ENCODE measurements around the gene OPA3. TPM values are rescaled to one million over a fixed set of nuclear protein-coding genes. Genes with fewer than 3 reads are reported as not detected.

Gene OPA3
- total RNA-seq, 1 experiment from 2014 or later = 15.2 TPM

GRCh38 chr19:45526971-45527370, 57.6 kb downstream of the OPA3 start:
- no peak overlapping the region for H3K4me3 ChIP-seq (ENCODE audit: low read depth, low read length, poor library complexity, severe bottlenecking)
- no peak overlapping the region for H3K27ac ChIP-seq (ENCODE audit: low read depth, low read length, poor library complexity, severe bottlenecking)
- ChIA-PET CTCF (interaction anchor here (0.6 to 0.8 kb wide), 2 partner anchors 70 to 103 kb away, joined by 3 to 6 read pairs; no protein-coding TSS in a partner anchor), POLR2A (ENCODE audit: low non-redundant PET) (no interaction called here)
- peaks cover 26% of the 10 kb centered on the region for H3K36me3 ChIP-seq (ENCODE audit: insufficient read depth, low read length, poor library complexity, severe bottlenecking)
- intact Hi-C loops (cut with micrococcal nuclease; ENCODE audit: unreplicated experiment) = no loop called here
- TF ChIP-seq, protein P1, sequence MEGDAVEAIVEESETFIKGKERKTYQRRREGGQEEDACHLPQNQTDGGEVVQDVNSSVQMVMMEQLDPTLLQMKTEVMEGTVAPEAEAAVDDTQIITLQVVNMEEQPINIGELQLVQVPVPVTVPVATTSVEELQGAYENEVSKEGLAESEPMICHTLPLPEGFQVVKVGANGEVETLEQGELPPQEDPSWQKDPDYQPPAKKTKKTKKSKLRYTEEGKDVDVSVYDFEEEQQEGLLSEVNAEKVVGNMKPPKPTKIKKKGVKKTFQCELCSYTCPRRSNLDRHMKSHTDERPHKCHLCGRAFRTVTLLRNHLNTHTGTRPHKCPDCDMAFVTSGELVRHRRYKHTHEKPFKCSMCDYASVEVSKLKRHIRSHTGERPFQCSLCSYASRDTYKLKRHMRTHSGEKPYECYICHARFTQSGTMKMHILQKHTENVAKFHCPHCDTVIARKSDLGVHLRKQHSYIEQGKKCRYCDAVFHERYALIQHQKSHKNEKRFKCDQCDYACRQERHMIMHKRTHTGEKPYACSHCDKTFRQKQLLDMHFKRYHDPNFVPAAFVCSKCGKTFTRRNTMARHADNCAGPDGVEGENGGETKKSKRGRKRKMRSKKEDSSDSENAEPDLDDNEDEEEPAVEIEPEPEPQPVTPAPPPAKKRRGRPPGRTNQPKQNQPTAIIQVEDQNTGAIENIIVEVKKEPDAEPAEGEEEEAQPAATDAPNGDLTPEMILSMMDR (conservative IDR thresholded peaks at IDR 0.05; ENCODE audit: low read depth, low read length) = no peak
- H3K4me1 ChIP-seq (ENCODE audit: insufficient read depth, low read length, poor library complexity, severe bottlenecking) = peaks cover 7% of the 10 kb centered on the region
- no TSS peak for BruUV-seq (replicated peaks)
- no peak for DNase-seq (ENCODE audit: low spot score)
- peaks cover 9% of the 10 kb centered on the region for H3K9me3 ChIP-seq (ENCODE audit: low read depth, low read length, poor library complexity, severe bottlenecking)
- H3K27me3 ChIP-seq (replicated peaks; ENCODE audit: insufficient read depth, low read depth, low read length, poor library complexity) = no peaks in the 10 kb centered on the region

DNA sequence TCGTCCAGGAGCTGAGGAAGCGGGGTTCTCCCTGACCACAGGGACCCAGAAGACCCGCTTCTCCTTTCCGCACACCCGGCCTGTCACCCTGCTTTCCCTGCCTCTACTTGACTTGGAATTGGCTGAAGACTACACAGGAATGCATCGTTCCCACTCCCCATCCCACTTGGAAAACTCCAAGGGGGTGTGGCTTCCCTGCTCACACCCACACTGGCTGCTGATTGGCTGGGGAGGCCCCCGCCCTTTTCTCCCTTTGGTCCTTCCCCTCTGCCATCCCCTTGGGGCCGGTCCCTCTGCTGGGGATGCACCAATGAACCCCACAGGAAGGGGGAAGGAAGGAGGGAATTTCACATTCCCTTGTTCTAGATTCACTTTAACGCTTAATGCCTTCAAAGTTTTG, 58.5 kb downstream of the OPA3 start:
- Histone ChIP-seq H3K4me1 (ENCODE audit: insufficient read depth, low read length, poor library complexity, severe bottlenecking) (peaks cover 7% of the 10 kb centered on the region), H3K4me3 (ENCODE audit: low read depth, low read length, poor library complexity, severe bottlenecking) (no peak overlapping the region), H3K36me3 (ENCODE audit: insufficient read depth, low read length, poor library complexity, severe bottlenecking) (peaks cover 27% of the 10 kb centered on the region), H3K27ac (ENCODE audit: low read depth, low read length, poor library complexity, severe bottlenecking) (no peak overlapping the region), H3K27me3 (replicated peaks; ENCODE audit: insufficient read depth, low read depth, low read length, poor library complexity) (no peaks in the 10 kb centered on the region), H3K9me3 (ENCODE audit: low read depth, low read length, poor library complexity, severe bottlenecking) (peaks cover 2% of the 10 kb centered on the region)
- intact Hi-C loops (cut with micrococcal nuclease; ENCODE audit: unreplicated experiment) = no loop called here
- DNase-seq (ENCODE audit: low spot score) = peak; percentile 91
- POLR2A ChIA-PET (ENCODE audit: low non-redundant PET) = no interaction called here
- TF ChIP-seq, protein P1 (conservative IDR thresholded peaks at IDR 0.05; ENCODE audit: low read depth, low read length) = no peak
- no peak for TF ChIP-seq EZH2 (IDR thresholded peaks at IDR 0.05; ENCODE audit: borderline replicate concordance, low read depth, low read length, poor library complexity, severe bottlenecking)
- CTCF ChIA-PET = interaction anchor here (0.8 kb wide), 1 partner anchor 32 kb away, joined by 3 read pairs; no protein-coding TSS in a partner anchor
- no TSS peak for BruUV-seq (replicated peaks)

DNA sequence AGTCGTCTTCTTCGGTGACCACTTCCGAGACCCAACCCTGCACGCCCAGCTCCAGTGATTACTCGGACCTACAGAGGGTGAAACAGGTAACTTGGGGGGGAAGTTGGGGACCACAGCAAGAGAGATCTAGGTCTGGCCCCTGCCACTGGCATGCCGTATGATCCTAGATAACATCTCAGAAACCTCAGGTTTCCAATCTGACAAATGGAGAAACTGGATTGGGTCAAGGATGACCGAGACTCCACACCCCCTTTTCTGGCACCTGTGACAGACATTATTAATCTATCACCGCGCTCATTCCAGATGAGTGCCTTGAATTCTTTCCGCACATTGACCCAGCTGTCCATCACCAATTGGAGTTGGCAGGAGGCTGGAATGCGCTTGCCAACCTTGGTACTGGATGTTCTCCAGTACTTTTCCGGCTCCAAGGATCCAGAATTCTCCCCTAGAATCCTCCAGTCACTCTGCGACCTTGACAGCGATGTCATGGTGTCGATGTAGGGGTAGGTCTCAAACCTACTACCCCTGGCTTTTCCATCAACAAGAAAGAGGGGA, 60.0 kb downstream of the OPA3 start:
- CTCF ChIA-PET = no interaction called here
- Histone ChIP-seq H3K4me1 (ENCODE audit: insufficient read depth, low read length, poor library complexity, severe bottlenecking) (peaks cover 7% of the 10 kb centered on the region), H3K4me3 (ENCODE audit: low read depth, low read length, poor library complexity, severe bottlenecking) (no peak overlapping the region), H3K27me3 (replicated peaks; ENCODE audit: insufficient read depth, low read depth, low read length, poor library complexity) (no peaks in the 10 kb centered on the region), H3K36me3 (ENCODE audit: insufficient read depth, low read length, poor library complexity, severe bottlenecking) (peaks cover 30% of the 10 kb centered on the region), H3K9me3 (ENCODE audit: low read depth, low read length, poor library complexity, severe bottlenecking) (no peaks in the 10 kb centered on the region), H3K27ac (ENCODE audit: low read depth, low read length, poor library complexity, severe bottlenecking) (no peak overlapping the region)
- no TSS peak for BruUV-seq (replicated peaks)
- intact Hi-C loops (cut with micrococcal nuclease; ENCODE audit: unreplicated experiment) = no loop called here
- no peak for DNase-seq (ENCODE audit: low spot score)
- POLR2A ChIA-PET (ENCODE audit: low non-redundant PET) = no interaction called here
- TF ChIP-seq, protein P1 (conservative IDR thresholded peaks at IDR 0.05; ENCODE audit: low read depth, low read length) = no peak
- TF ChIP-seq EZH2 (IDR thresholded peaks at IDR 0.05; ENCODE audit: borderline replicate concordance, low read depth, low read length, poor library complexity, severe bottlenecking) = no peak
